SK-N-SH (cell line): ENCODE results near the gene IQSEC1. TPM values are rescaled to one million over a fixed set of nuclear protein-coding genes. Genes with fewer than 3 reads are reported as not detected.

Experiments used
- CTCF ChIA-PET: fragments of 300-600, 350-600 bp; formaldehyde crosslinking; extraction: SDS; loops from one replicate; lab custom pipeline; 2021; lab: Yijun Ruan, JAX
- POLR2A ChIA-PET: fragments of 350-600 bp; sonication (Branson Sonifier 250); formaldehyde crosslinking; extraction: SDS; loops from one replicate; lab custom pipeline; 2020; ENCODE audit warnings: antibody characterized with exemption, inconsistent platforms; lab: Yijun Ruan, JAX
- DNase-seq: peaks from one replicate; pipeline ENCODE4 v3.0.0; 2012
- H2AFZ ChIP-seq: fragments of 200-600 bp; sonication (generic); 2 replicates; pipeline ENCODE4 v1.8.1; 2016; ENCODE audit warnings: antibody characterized with exemption, mild to moderate bottlenecking, low read depth
- H3F3A ChIP-seq: fragments of 200-600 bp; sonication (generic); replicated peaks from 2 replicates; pipeline ENCODE3; 2016; ENCODE audit warnings: antibody characterized with exemption, mild to moderate bottlenecking; ENCODE audit not compliant: insufficient read depth
- H3K27ac ChIP-seq, 2 experiments: fragments of 200-500 bp in 1 of 2; fragments of 200-600 bp in 1 of 2; sonication (Bioruptor generic) in 1 of 2; sonication (generic), shearing (Covaris generic) in 1 of 2; 2 replicates each; pipeline versions ENCODE4 v1.5.1 to v1.6.1; 2014 to 2016; ENCODE audit warnings: low read depth in 2 of 2, inconsistent platforms in 1 of 2, low read length in 1 of 2, mild to moderate bottlenecking in 1 of 2, mixed read lengths in 1 of 2
- H3K27me3 ChIP-seq: fragments of 200-600 bp; sonication (generic), shearing (Covaris generic); 2 replicates; pipeline ENCODE4 v1.6.1; 2016; ENCODE audit warnings: mixed run types; ENCODE audit not compliant: insufficient read depth
- H3K36me3 ChIP-seq, 2 experiments: fragments of 200-500 bp in 1 of 2; fragments of 200-600 bp in 1 of 2; sonication (Bioruptor generic) in 1 of 2; sonication (generic) in 1 of 2; replicated peaks in 1 of 2; 2 replicates each; pipeline versions ENCODE3 to v1.5.1; 2014 to 2016; ENCODE audit warnings: low read length in 1 of 2, mild to moderate bottlenecking in 1 of 2; ENCODE audit not compliant: insufficient read depth in 2 of 2, control insufficient read depth in 1 of 2
- H3K4me1 ChIP-seq, 2 experiments: fragments of 200-500 bp in 1 of 2; fragments of 200-600 bp in 1 of 2; sonication (Bioruptor generic) in 1 of 2; sonication (generic), shearing (Covaris generic) in 1 of 2; 2 replicates each; pipeline versions ENCODE4 v1.5.1 to v1.6.1; 2014 to 2016; ENCODE audit warnings: low read depth in 1 of 2, low read length in 1 of 2, mixed run types in 1 of 2; ENCODE audit not compliant: insufficient read depth in 2 of 2, control insufficient read depth in 1 of 2
- H3K4me2 ChIP-seq: fragments of 200-600 bp; sonication (generic), shearing (Covaris generic); 2 replicates; pipeline ENCODE4 v1.6.1; 2017; ENCODE audit warnings: mixed run types
- H3K4me3 ChIP-seq, 2 experiments: fragments of 200-500 bp in 1 of 2; fragments of 200-600 bp in 1 of 2; sonication (Bioruptor generic) in 1 of 2; sonication (generic), shearing (Covaris generic) in 1 of 2; 2 replicates each; pipeline versions ENCODE4 v1.5.1 to v1.8.1; 2014 to 2016; ENCODE audit warnings: low read depth in 2 of 2, inconsistent platforms in 1 of 2, low read length in 1 of 2, mild to moderate bottlenecking in 1 of 2, mixed read lengths in 1 of 2, moderate library complexity in 1 of 2
- H3K79me2 ChIP-seq: fragments of 200-600 bp; sonication (generic); 2 replicates; pipeline ENCODE4 v1.8.1; 2017; ENCODE audit warnings: mild to moderate bottlenecking; ENCODE audit not compliant: insufficient read depth
- H3K9ac ChIP-seq: fragments of 200-600 bp; sonication (generic); 2 replicates; pipeline ENCODE4 v1.6.1; 2017; ENCODE audit warnings: mixed run types
- H3K9me2 ChIP-seq: fragments of 200-600 bp; sonication (generic); 2 replicates; pipeline ENCODE4 v1.6.1; 2017; ENCODE audit warnings: mixed run types
- H3K9me3 ChIP-seq: fragments of 200-600 bp; sonication (generic); 2 replicates; pipeline ENCODE4 v1.6.1; 2017; ENCODE audit warnings: mixed run types, mild to moderate bottlenecking, moderate library complexity
- H4K20me1 ChIP-seq: fragments of 200-600 bp; sonication (generic); 2 replicates; pipeline ENCODE4 v1.6.1; 2017; ENCODE audit warnings: mild to moderate bottlenecking, mixed run types; ENCODE audit not compliant: insufficient read depth
- CHD2 ChIP-seq: fragments of 150-350 bp; IDR thresholded peaks from 2 replicates; pipeline ENCODE4 v1.6.1; 2018; ENCODE audit warnings: low read length; ENCODE audit not compliant: partially characterized antibody
- FOXJ3 ChIP-seq: sonication (generic); formaldehyde crosslinking; IDR thresholded peaks from 2 replicates; pipeline ENCODE4 v1.5.1; 2020; ENCODE audit warnings: mild to moderate bottlenecking, missing genetic modification reagents
- FOXM1 ChIP-seq: IDR thresholded peaks from 2 replicates; pipeline ENCODE4 v1.4.0; 2012; ENCODE audit warnings: low read depth, mild to moderate bottlenecking
- GABPA ChIP-seq: IDR thresholded peaks from 2 replicates; pipeline ENCODE4 v1.4.0; 2012; ENCODE audit warnings: low read depth, mild to moderate bottlenecking
- JUND ChIP-seq: IDR thresholded peaks from 2 replicates; pipeline ENCODE4 v1.4.0; 2012
- MEF2A ChIP-seq: IDR thresholded peaks from 2 replicates; pipeline ENCODE4 v1.4.0; 2012; ENCODE audit warnings: low read depth, borderline replicate concordance
- MXI1 ChIP-seq: IDR thresholded peaks from 2 replicates; pipeline ENCODE4 v1.6.1; 2012; ENCODE audit warnings: mild to moderate bottlenecking, low read depth, low read length, improper control_type of control experiment
- POLR2AphosphoS5 ChIP-seq: IDR thresholded peaks from 2 replicates; pipeline ENCODE4 v1.6.1; 2012; ENCODE audit warnings: low read depth, low read length
- RAD21 ChIP-seq: IDR thresholded peaks from 2 replicates; pipeline ENCODE4 v1.6.1; 2012; ENCODE audit warnings: mild to moderate bottlenecking, low read length
- RCOR1 ChIP-seq: fragments of 150-350 bp; IDR thresholded peaks from 2 replicates; pipeline ENCODE4 v1.6.1; 2017; ENCODE audit warnings: antibody characterized with exemption, low read length
- SMC3 ChIP-seq: IDR thresholded peaks from 2 replicates; pipeline ENCODE4 v1.6.1; 2012; ENCODE audit warnings: low read depth, low read length, improper control_type of control experiment
- TAF1 ChIP-seq: IDR thresholded peaks from 2 replicates; pipeline ENCODE4 v1.6.1; 2012; ENCODE audit warnings: low read depth, mild to moderate bottlenecking, low read length, moderate library complexity, borderline replicate concordance
- TEAD4 ChIP-seq: IDR thresholded peaks from 2 replicates; pipeline ENCODE4 v1.4.0; 2012; ENCODE audit warnings: mild to moderate bottlenecking, borderline replicate concordance; ENCODE audit not compliant: insufficient read depth
- YY1 ChIP-seq: IDR thresholded peaks from 2 replicates; pipeline ENCODE4 v1.4.0; 2012; ENCODE audit warnings: low read depth, mild to moderate bottlenecking
- WGBS: methylation state at CpG from one replicate; pipeline ENCODE4 v1.1.6; 2017; ENCODE audit warnings: low lambda C conversion rate; 5-methylcytosine and 5-hydroxymethylcytosine counted together
- polyA plus RNA-seq, 3 experiments: library from polyadenylated mRNA; depleted of rRNA; stranded (reverse); fragments of >200 nt; gene quantifications; 2 replicates each; pipeline ENCODE4 v1.2.3, GENCODE V29; 2012
- TF ChIP-seq, protein P1 (sequence below): fragments of 150-350 bp; IDR thresholded peaks from 2 replicates; pipeline ENCODE4 v1.6.1; 2016; ENCODE audit warnings: mild to moderate bottlenecking, low read depth, low read length
- TF ChIP-seq, protein P2 (sequence below): IDR thresholded peaks from 2 replicates; pipeline ENCODE4 v1.4.0; 2012; ENCODE audit warnings: low read depth, borderline replicate concordance
- TF ChIP-seq, protein P3 (sequence below): IDR thresholded peaks from 2 replicates; pipeline ENCODE4; 2012
- TF ChIP-seq, protein P4 (sequence below): IDR thresholded peaks from 2 replicates; pipeline ENCODE4 v1.4.0; 2012; ENCODE audit warnings: low read depth
- TF ChIP-seq, protein P5 (sequence below): IDR thresholded peaks from 2 replicates; pipeline ENCODE4 v1.4.0; 2012; ENCODE audit warnings: low read depth, borderline replicate concordance

IQSEC1 gene
- polyA plus RNA-seq, 1 of the 3 experiments (the other 2 are of a cell fraction), result 6.2 TPM

DNA sequence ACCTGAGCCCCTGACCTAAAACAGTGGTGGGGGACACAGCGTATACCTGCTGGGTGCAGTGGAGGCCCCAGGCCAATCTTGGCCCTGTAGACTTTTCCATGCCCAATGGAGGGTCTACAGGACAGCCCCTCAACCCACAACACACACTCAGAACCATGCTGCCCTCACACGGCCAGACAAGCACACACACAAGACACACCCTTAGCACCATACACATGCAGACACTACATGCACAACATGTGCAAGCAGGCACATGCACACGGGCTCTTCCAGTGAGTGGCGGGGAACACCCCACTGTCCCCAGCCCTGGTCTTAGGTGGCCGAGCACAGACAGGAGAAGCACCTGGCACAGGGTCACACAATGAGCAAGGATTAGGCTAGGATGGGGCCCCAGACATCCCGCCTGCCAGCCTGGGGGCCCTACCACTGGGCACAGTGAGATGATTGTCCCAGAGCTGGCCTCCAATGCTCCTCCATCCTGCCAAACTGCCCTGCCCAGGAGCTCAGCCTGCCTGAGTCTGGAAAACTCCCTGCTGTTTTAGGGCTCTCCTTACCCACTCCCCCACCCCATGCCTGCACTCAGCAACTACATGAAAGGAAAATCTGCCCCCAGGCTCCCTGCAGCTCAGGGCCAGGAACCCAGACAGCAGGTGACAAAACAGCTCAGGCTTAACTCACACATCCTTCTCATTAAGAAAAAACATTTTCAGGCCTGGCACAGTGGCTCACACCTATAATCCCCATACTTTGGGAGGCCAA lies 15.8 kb downstream of the IQSEC1 start:
- TF ChIP-seq RAD21 (no peak), JUND (no peak), POLR2AphosphoS5 (no peak), MXI1 (no peak), TAF1 (no peak), FOXM1 (no peak), RCOR1 (no peak), YY1 (no peak), GABPA (no peak), SMC3 (no peak), FOXJ3 (CRISPR knock-in tag) (no peak), CHD2 (no peak), MEF2A (no peak), TEAD4 (no peak)
- TF ChIP-seq, protein P1, sequence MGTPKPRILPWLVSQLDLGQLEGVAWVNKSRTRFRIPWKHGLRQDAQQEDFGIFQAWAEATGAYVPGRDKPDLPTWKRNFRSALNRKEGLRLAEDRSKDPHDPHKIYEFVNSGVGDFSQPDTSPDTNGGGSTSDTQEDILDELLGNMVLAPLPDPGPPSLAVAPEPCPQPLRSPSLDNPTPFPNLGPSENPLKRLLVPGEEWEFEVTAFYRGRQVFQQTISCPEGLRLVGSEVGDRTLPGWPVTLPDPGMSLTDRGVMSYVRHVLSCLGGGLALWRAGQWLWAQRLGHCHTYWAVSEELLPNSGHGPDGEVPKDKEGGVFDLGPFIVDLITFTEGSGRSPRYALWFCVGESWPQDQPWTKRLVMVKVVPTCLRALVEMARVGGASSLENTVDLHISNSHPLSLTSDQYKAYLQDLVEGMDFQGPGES, result no peak
- TF ChIP-seq, protein P2, sequence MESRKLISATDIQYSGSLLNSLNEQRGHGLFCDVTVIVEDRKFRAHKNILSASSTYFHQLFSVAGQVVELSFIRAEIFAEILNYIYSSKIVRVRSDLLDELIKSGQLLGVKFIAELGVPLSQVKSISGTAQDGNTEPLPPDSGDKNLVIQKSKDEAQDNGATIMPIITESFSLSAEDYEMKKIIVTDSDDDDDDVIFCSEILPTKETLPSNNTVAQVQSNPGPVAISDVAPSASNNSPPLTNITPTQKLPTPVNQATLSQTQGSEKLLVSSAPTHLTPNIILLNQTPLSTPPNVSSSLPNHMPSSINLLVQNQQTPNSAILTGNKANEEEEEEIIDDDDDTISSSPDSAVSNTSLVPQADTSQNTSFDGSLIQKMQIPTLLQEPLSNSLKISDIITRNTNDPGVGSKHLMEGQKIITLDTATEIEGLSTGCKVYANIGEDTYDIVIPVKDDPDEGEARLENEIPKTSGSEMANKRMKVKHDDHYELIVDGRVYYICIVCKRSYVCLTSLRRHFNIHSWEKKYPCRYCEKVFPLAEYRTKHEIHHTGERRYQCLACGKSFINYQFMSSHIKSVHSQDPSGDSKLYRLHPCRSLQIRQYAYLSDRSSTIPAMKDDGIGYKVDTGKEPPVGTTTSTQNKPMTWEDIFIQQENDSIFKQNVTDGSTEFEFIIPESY, result no peak
- TF ChIP-seq, protein P3, sequence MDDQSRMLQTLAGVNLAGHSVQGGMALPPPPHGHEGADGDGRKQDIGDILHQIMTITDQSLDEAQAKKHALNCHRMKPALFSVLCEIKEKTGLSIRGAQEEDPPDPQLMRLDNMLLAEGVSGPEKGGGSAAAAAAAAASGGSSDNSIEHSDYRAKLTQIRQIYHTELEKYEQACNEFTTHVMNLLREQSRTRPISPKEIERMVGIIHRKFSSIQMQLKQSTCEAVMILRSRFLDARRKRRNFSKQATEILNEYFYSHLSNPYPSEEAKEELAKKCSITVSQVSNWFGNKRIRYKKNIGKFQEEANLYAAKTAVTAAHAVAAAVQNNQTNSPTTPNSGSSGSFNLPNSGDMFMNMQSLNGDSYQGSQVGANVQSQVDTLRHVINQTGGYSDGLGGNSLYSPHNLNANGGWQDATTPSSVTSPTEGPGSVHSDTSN, result no peak
- TF ChIP-seq, protein P4, sequence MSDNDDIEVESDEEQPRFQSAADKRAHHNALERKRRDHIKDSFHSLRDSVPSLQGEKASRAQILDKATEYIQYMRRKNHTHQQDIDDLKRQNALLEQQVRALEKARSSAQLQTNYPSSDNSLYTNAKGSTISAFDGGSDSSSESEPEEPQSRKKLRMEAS, result no peak
- TF ChIP-seq, protein P5, sequence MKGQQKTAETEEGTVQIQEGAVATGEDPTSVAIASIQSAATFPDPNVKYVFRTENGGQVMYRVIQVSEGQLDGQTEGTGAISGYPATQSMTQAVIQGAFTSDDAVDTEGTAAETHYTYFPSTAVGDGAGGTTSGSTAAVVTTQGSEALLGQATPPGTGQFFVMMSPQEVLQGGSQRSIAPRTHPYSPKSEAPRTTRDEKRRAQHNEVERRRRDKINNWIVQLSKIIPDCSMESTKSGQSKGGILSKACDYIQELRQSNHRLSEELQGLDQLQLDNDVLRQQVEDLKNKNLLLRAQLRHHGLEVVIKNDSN, result no peak
- CTCF ChIA-PET, result interaction anchor here (1.1 to 1.2 kb wide), 2 partner anchors 12 to 71 kb away, joined by 3 read pairs; no protein-coding TSS in a partner anchor
- no CpG with 5 or more reads among the region's 6 CpGs for WGBS

More for the DNA sequence above, 15.8 kb downstream of the IQSEC1 start:
- peaks cover 0 to 10% of the 10 kb centered on the region in 2 experiments; a peak in 1 of 4 replicates for H3K4me1 ChIP-seq
- POLR2A ChIA-PET, result interaction anchor here (1.1 kb wide), 1 partner anchor 15 kb away, joined by 3 read pairs; no protein-coding TSS in a partner anchor
- no peaks in the 10 kb centered on the region for H3K79me2 ChIP-seq
- H4K20me1 ChIP-seq, result no peaks in the 10 kb centered on the region
- no peaks in the 10 kb centered on the region for H3K9me2 ChIP-seq
- no peaks in the 10 kb centered on the region for H3K36me3 ChIP-seq
- no peak overlapping the region for H3K4me3 ChIP-seq
- no peak for DNase-seq
- no peak overlapping the region for H3K27ac ChIP-seq
- no peak overlapping the region for H3K9ac ChIP-seq
- no peaks in the 10 kb centered on the region for H3K9me3 ChIP-seq
- no peaks in the 10 kb centered on the region for H3K27me3 ChIP-seq
- no peak overlapping the region for H3K4me2 ChIP-seq
- H3F3A ChIP-seq, result no peaks in the 10 kb centered on the region
- H2AFZ ChIP-seq, result no peak overlapping the region
